Keratinocyte (primary cell): Measurements from ENCODE around the gene STK24. TPM values are rescaled to one million over a fixed set of nuclear protein-coding genes. Genes with fewer than 3 reads are reported as not detected.

ENCODE experiments used
- DNase-seq: peaks from one replicate; pipeline ENCODE4 v3.0.0-alpha.2; 2011; ENCODE audit warnings: low read depth, missing footprints, low spot score
- FAIRE-seq: peaks from 2 replicates; lab custom pipeline; 2011; peaks lifted over from hg19 to GRCh38; lab: Jason Lieb, UNC
- H2AFZ ChIP-seq: 2 replicates; pipeline ENCODE4 v1.6.0; 2012; ENCODE audit warnings: low read length, control low read depth, inconsistent platforms; ENCODE audit not compliant: control insufficient read depth
- H3K27ac ChIP-seq: 2 replicates; pipeline ENCODE4 v1.5.1; 2011; ENCODE audit warnings: low read length; ENCODE audit not compliant: control insufficient read depth, insufficient read depth
- H3K27me3 ChIP-seq: 3 replicates; pipeline ENCODE4 v1.6.0; 2011; ENCODE audit warnings: low read length; ENCODE audit not compliant: control insufficient read depth, insufficient read depth; ENCODE audit errors: extremely low read depth
- H3K36me3 ChIP-seq, 2 experiments: 2 replicates in 1 of 2; 3 replicates in 1 of 2; pipeline ENCODE4 v1.5.1; 2011; ENCODE audit warnings: low read length in 2 of 2, mild to moderate bottlenecking in 1 of 2; ENCODE audit not compliant: control insufficient read depth in 2 of 2, insufficient read depth in 2 of 2; ENCODE audit errors: extremely low read depth in 1 of 2
- H3K4me1 ChIP-seq: 3 replicates; pipeline ENCODE4 v1.5.1; 2011; ENCODE audit warnings: low read length; ENCODE audit not compliant: control insufficient read depth, insufficient read depth; ENCODE audit errors: extremely low read depth
- H3K4me2 ChIP-seq: 3 replicates; pipeline ENCODE4 v1.6.0; 2011; ENCODE audit warnings: low read depth, low read length; ENCODE audit not compliant: control insufficient read depth, insufficient read depth; ENCODE audit errors: extremely low read depth
- H3K4me3 ChIP-seq, 3 experiments: fragments of 200-600 bp in 1 of 3; sonication (generic) in 1 of 3; 2 replicates in 2 of 3; 3 replicates in 1 of 3; pipeline ENCODE4 v1.5.1; 2011 to 2016; ENCODE audit warnings: low read length in 3 of 3, mild to moderate bottlenecking in 3 of 3, control low read depth in 2 of 3, inconsistent platforms in 1 of 3, low read depth in 1 of 3, mixed read lengths in 1 of 3, mixed run types in 1 of 3, moderate library complexity in 1 of 3; ENCODE audit not compliant: control insufficient read depth in 2 of 3, insufficient read depth in 2 of 3; ENCODE audit errors: extremely low read depth in 1 of 3
- H3K79me2 ChIP-seq: 2 replicates; pipeline ENCODE4 v1.6.0; 2012; ENCODE audit warnings: low read length; ENCODE audit not compliant: control insufficient read depth, insufficient read depth
- H3K9ac ChIP-seq: 3 replicates; pipeline ENCODE4 v1.6.0; 2011; ENCODE audit warnings: low read length; ENCODE audit not compliant: control insufficient read depth, insufficient read depth; ENCODE audit errors: extremely low read depth
- H3K9me1 ChIP-seq: 3 replicates; pipeline ENCODE4 v1.6.0; 2011; ENCODE audit warnings: low read length; ENCODE audit not compliant: control insufficient read depth, insufficient read depth; ENCODE audit errors: extremely low read depth
- H3K9me3 ChIP-seq: 2 replicates; pipeline ENCODE4 v1.5.1; 2012; ENCODE audit warnings: low read depth, low read length; ENCODE audit not compliant: control insufficient read depth
- H4K20me1 ChIP-seq: 3 replicates; pipeline ENCODE4 v1.6.0; 2011; ENCODE audit warnings: low read length; ENCODE audit not compliant: control insufficient read depth, insufficient read depth; ENCODE audit errors: extremely low read depth
- EZH2 ChIP-seq: IDR thresholded peaks from one replicate; pipeline ENCODE4 v1.6.1; 2012; ENCODE audit warnings: inconsistent platforms, mild to moderate bottlenecking, low read length, moderate library complexity
- dilution Hi-C: fragments of 300-500 bp; cut with MboI; formaldehyde crosslinking; loops from one replicate; pipeline ENCODE4 v1.7.0; 2020; ENCODE audit warnings: low sequenced_read_pairs; ENCODE audit not compliant: extremely low pct_ligation_motif_present
- polyA plus RNA-seq, 5 experiments: library from polyadenylated mRNA; depleted of rRNA in 3 of 5; stranded (reverse) in 3 of 5; stranded (forward) in 1 of 5; unstranded in 1 of 5; fragments of >200 nt; gene quantifications; 1 replicate in 1 of 5; 2 replicates in 3 of 5; 3 replicates in 1 of 5; pipeline versions ENCODE4 v1.2.1 to v1.2.3, GENCODE V29; 2011 to 2012; ENCODE audit warnings: missing spikeins in 2 of 5, low read depth in 1 of 5, low replicate concordance in 1 of 5
- TF ChIP-seq, protein P1 (sequence below), 3 experiments: IDR thresholded peaks in 1 of 3; conservative IDR thresholded peaks in 1 of 3; optimal IDR thresholded peaks in 1 of 3; 2 replicates in 2 of 3; 3 replicates in 1 of 3; pipeline versions ENCODE3 to v1.5.1; 2011; ENCODE audit warnings: low read length in 3 of 3, mild to moderate bottlenecking in 3 of 3, moderate library complexity in 2 of 3, control low read depth in 1 of 3, inconsistent platforms in 1 of 3; ENCODE audit not compliant: insufficient read depth in 2 of 3; ENCODE audit errors: extremely low read depth in 1 of 3

STK24 gene
- polyA plus RNA-seq, 1 donor (not counting 4 experiments of a cell fraction or from before 2014, with no cell fraction given) = 81.6 TPM

DNA sequence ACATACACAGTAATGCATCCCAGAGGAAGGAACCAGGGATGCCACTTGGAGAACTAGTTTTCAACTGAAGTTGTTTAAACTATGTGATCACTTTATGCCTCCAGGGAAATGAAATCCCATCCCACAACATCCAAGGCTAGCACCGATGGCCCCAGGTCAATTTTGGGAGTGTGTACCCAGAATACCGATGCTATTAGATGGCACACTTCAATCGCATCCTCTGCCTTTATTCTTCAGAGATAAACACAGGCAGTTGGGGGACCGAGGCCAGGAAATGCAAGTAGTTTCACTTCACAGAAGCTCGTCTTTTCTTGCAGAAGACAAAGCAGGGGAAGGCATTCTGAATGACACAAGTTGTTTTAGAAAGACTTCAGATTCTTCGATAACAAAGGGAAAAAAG is 13.8 kb downstream of the STK24 start:
- peaks cover 98% of the 10 kb centered on the region for H3K79me2 ChIP-seq
- H4K20me1 ChIP-seq = peaks cover 58% of the 10 kb centered on the region
- H3K27ac ChIP-seq = peak overlapping the region; percentile 22
- DNase-seq (no peak), FAIRE-seq (peak; percentile 29)
- no peaks in the 10 kb centered on the region for H3K9me3 ChIP-seq
- H2AFZ ChIP-seq = no peak overlapping the region
- H3K36me3 ChIP-seq = peaks cover 4 to 22% of the 10 kb centered on the region in 2 experiments
- no peak for TF ChIP-seq EZH2
- TF ChIP-seq, protein P1, sequence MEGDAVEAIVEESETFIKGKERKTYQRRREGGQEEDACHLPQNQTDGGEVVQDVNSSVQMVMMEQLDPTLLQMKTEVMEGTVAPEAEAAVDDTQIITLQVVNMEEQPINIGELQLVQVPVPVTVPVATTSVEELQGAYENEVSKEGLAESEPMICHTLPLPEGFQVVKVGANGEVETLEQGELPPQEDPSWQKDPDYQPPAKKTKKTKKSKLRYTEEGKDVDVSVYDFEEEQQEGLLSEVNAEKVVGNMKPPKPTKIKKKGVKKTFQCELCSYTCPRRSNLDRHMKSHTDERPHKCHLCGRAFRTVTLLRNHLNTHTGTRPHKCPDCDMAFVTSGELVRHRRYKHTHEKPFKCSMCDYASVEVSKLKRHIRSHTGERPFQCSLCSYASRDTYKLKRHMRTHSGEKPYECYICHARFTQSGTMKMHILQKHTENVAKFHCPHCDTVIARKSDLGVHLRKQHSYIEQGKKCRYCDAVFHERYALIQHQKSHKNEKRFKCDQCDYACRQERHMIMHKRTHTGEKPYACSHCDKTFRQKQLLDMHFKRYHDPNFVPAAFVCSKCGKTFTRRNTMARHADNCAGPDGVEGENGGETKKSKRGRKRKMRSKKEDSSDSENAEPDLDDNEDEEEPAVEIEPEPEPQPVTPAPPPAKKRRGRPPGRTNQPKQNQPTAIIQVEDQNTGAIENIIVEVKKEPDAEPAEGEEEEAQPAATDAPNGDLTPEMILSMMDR (optimal IDR thresholded peaks at IDR 0.05 in 1 of 3, IDR thresholded peaks at IDR 0.05 in 1 of 3, conservative IDR thresholded peaks at IDR 0.05 in 1 of 3; ENCODE audit: extremely low read depth in 1 of 3, insufficient read depth in 2 of 3, low read length in 3 of 3) = no peak
- H3K4me3 ChIP-seq = no peak overlapping the region
- H3K4me2 ChIP-seq = peak overlapping the region; percentile 25
- dilution Hi-C loops = no loop called here
- H3K27me3 ChIP-seq = no peaks in the 10 kb centered on the region
- peaks cover 45% of the 10 kb centered on the region for H3K4me1 ChIP-seq
- peaks cover 23% of the 10 kb centered on the region for H3K9me1 ChIP-seq
- no peak overlapping the region for H3K9ac ChIP-seq

GRCh38 chr13:98559169-98559568 is 17.7 kb downstream of the STK24 start:
- no peaks in the 10 kb centered on the region for H3K9me3 ChIP-seq
- dilution Hi-C loops = no loop called here
- H3K79me2 ChIP-seq = peaks cover 98% of the 10 kb centered on the region
- peaks cover 37% of the 10 kb centered on the region for H3K4me1 ChIP-seq
- H2AFZ ChIP-seq = no peak overlapping the region
- no peak overlapping the region for H3K27ac ChIP-seq
- peaks cover 1 to 24% of the 10 kb centered on the region in 2 experiments for H3K36me3 ChIP-seq
- FAIRE-seq (no peak), DNase-seq (no peak)
- TF ChIP-seq, protein P1 (optimal IDR thresholded peaks at IDR 0.05 in 1 of 3, IDR thresholded peaks at IDR 0.05 in 1 of 3, conservative IDR thresholded peaks at IDR 0.05 in 1 of 3; ENCODE audit: extremely low read depth in 1 of 3, insufficient read depth in 2 of 3, low read length in 3 of 3) = no peak
- TF ChIP-seq EZH2 = no peak
- H3K27me3 ChIP-seq = no peaks in the 10 kb centered on the region
- H3K4me3 ChIP-seq = no peak overlapping the region
- peaks cover 54% of the 10 kb centered on the region for H4K20me1 ChIP-seq
- peaks cover 23% of the 10 kb centered on the region for H3K9me1 ChIP-seq
- H3K4me2 ChIP-seq = no peak overlapping the region
- no peak overlapping the region for H3K9ac ChIP-seq
